Hepatocyte (in vitro differentiated cells): Measurements from ENCODE around the gene STARD10.
A peak's percentile ranks its signal among the peaks of the same experiment; 100 is the strongest.

Experiments
- EZH2 ChIP-seq: fragments of 200-600 bp; sonication (generic); IDR thresholded peaks from 2 replicates; pipeline ENCODE4 v1.6.1; 2016; ENCODE audit warnings: antibody characterized with exemption, mild to moderate bottlenecking, borderline replicate concordance
- TF ChIP-seq, protein P1 (sequence below): fragments of 200-600 bp; sonication (generic); IDR thresholded peaks from 2 replicates; pipeline ENCODE4 v1.5.1; 2016; ENCODE audit warnings: antibody characterized with exemption, mild to moderate bottlenecking; ENCODE audit not compliant: poor library complexity

DNA sequence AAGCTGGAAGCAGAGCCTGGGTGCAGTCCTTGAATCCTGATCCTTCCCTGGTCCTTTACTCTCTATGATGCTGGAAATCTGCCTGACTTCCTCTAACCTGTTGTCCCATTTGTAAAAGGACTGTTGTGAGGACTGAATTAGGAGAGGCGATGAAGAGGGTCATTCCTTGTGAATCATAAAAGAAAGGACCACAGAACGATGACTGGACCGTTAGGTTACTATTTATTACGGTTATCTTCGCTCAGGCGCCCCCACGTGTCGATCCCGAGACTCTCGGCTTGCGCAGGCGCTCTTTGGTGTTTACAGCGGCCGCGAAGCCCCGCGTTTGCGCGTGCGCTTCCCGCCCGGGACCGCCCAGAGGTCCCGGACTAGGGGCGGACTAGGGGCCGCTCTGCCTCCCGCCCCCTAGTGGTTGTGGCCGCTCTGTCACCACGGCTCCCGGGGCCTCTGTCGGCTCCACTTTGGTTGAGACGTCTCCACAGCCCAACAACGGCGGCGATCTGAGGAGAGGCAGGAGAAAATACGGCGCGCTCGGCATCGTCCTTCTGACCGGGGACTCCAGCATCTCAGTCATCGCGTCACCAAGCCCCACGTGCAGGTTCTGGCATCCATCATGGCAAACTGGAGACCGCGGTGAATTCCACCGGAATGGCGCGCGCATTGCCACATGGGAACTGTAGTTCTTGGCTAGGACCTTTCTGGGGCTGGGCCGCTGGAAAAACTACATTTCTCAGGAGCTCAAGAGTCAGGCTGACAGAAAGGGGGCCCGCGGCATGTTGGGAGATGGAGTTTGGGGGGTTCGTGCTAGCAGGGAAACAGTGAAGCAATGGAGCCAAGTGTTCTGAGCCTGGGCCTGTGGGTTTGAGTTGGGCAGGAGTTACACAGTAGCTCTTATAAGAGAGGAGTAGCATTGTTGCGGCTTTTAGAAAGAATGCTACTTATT is at the start of gene STARD10:
- TF ChIP-seq, protein P1, sequence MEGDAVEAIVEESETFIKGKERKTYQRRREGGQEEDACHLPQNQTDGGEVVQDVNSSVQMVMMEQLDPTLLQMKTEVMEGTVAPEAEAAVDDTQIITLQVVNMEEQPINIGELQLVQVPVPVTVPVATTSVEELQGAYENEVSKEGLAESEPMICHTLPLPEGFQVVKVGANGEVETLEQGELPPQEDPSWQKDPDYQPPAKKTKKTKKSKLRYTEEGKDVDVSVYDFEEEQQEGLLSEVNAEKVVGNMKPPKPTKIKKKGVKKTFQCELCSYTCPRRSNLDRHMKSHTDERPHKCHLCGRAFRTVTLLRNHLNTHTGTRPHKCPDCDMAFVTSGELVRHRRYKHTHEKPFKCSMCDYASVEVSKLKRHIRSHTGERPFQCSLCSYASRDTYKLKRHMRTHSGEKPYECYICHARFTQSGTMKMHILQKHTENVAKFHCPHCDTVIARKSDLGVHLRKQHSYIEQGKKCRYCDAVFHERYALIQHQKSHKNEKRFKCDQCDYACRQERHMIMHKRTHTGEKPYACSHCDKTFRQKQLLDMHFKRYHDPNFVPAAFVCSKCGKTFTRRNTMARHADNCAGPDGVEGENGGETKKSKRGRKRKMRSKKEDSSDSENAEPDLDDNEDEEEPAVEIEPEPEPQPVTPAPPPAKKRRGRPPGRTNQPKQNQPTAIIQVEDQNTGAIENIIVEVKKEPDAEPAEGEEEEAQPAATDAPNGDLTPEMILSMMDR, result peak; percentile 100
- TF ChIP-seq EZH2, result no peak
